IMR-90 (cell line): Measurements from ENCODE around the gene NELL1. TPM values are rescaled to one million over a fixed set of nuclear protein-coding genes. Genes with fewer than 3 reads are reported as not detected.

ENCODE experiments used
- ATAC-seq: fragments of 200-7000 bp; cut with Tn5 transposase; 2 replicates; pipeline ENCODE4 v1.9.1; 2020; ENCODE audit warnings: low read depth, mild to moderate bottlenecking, moderate library complexity
- BruUV-seq: library from RNA; stranded (reverse); fragments of 400-500 nt; replicated peaks from 2 replicates; lab custom pipeline; 2021; lab: Mats Ljungman, UMichigan
- CTCF ChIA-PET: fragments of 300-600 bp; formaldehyde crosslinking; extraction: SDS; loops from one replicate; lab custom pipeline; 2021; ENCODE audit warnings: antibody characterized with exemption; lab: Yijun Ruan, JAX
- POLR2A ChIA-PET: fragments of 300-600 bp; sonication (Branson Sonifier 250); formaldehyde crosslinking; loops from one replicate; lab custom pipeline; 2022; ENCODE audit warnings: antibody characterized with exemption; ENCODE audit not compliant: unreplicated experiment; lab: Charles Lee
- DNase-seq: peaks from one replicate; pipeline ENCODE4 v3.0.0; 2013
- H2AFZ ChIP-seq: replicated peaks from 2 replicates; pipeline ENCODE3; 2013; ENCODE audit warnings: low read length, mild to moderate bottlenecking; ENCODE audit not compliant: poor library complexity
- H2AK5ac ChIP-seq: 2 replicates; pipeline ENCODE4 v1.6.1; 2013; ENCODE audit warnings: low read depth, low read length, inconsistent platforms
- H2AK9ac ChIP-seq: replicated peaks from 2 replicates; pipeline ENCODE3; 2013; ENCODE audit warnings: mild to moderate bottlenecking, low read depth, low read length, moderate library complexity; ENCODE audit not compliant: poor library complexity
- H2BK120ac ChIP-seq: 2 replicates; pipeline ENCODE4 v1.6.1; 2013; ENCODE audit warnings: low read depth, low read length, inconsistent platforms
- H2BK15ac ChIP-seq: 3 replicates; pipeline ENCODE4 v1.6.1; 2013; ENCODE audit warnings: low read depth, low read length, inconsistent platforms
- H2BK20ac ChIP-seq: 2 replicates; pipeline ENCODE4 v1.6.1; 2013; ENCODE audit warnings: low read depth, mild to moderate bottlenecking, inconsistent platforms, low read length, moderate library complexity
- H2BK5ac ChIP-seq: 2 replicates; pipeline ENCODE4 v1.6.1; 2013; ENCODE audit warnings: mild to moderate bottlenecking, low read depth, low read length, inconsistent platforms; ENCODE audit not compliant: poor library complexity, severe bottlenecking
- H3K14ac ChIP-seq: replicated peaks from 2 replicates; pipeline ENCODE4 v1.6.1; 2013; ENCODE audit warnings: low read depth, low read length, inconsistent platforms
- H3K18ac ChIP-seq: 2 replicates; pipeline ENCODE4 v1.6.1; 2013; ENCODE audit warnings: low read depth, low read length, control low read depth
- H3K23ac ChIP-seq: 2 replicates; pipeline ENCODE4 v1.6.1; 2013; ENCODE audit warnings: low read depth, low read length, inconsistent platforms
- H3K27ac ChIP-seq: 2 replicates; pipeline ENCODE4 v1.5.1; 2013; ENCODE audit warnings: mild to moderate bottlenecking, control low read depth, low read length; ENCODE audit not compliant: insufficient read depth
- H3K27me3 ChIP-seq: 2 replicates; pipeline ENCODE4 v1.6.1; 2013; ENCODE audit warnings: low read length; ENCODE audit not compliant: control insufficient read depth, insufficient read depth
- H3K36me3 ChIP-seq: 2 replicates; pipeline ENCODE4 v1.6.1; 2013; ENCODE audit warnings: low read length, mixed read lengths; ENCODE audit not compliant: control insufficient read depth, insufficient read depth
- H3K4ac ChIP-seq: 2 replicates; pipeline ENCODE4 v1.6.1; 2013; ENCODE audit warnings: low read depth, low read length, inconsistent platforms
- H3K4me1 ChIP-seq: 2 replicates; pipeline ENCODE4 v1.6.1; 2013; ENCODE audit warnings: low read length, mixed read lengths; ENCODE audit not compliant: control insufficient read depth, insufficient read depth
- H3K4me2 ChIP-seq: 2 replicates; pipeline ENCODE4 v1.6.1; 2013; ENCODE audit warnings: low read depth, mild to moderate bottlenecking, control low read depth, low read length, moderate library complexity
- H3K4me3 ChIP-seq: 2 replicates; pipeline ENCODE4 v1.5.1; 2013; ENCODE audit warnings: low read depth, mild to moderate bottlenecking, control low read depth, low read length, moderate library complexity; ENCODE audit not compliant: insufficient read depth
- H3K56ac ChIP-seq: 2 replicates; pipeline ENCODE4 v1.6.1; 2013; ENCODE audit warnings: low read length, inconsistent platforms; ENCODE audit not compliant: insufficient read depth; ENCODE audit errors: extremely low read depth
- H3K79me1 ChIP-seq, 2 experiments: 2 replicates each; pipeline ENCODE4 v1.6.1; 2013; ENCODE audit warnings: low read length in 2 of 2, inconsistent platforms in 1 of 2, low read depth in 1 of 2
- H3K9ac ChIP-seq: 2 replicates; pipeline ENCODE4 v1.6.1; 2013; ENCODE audit warnings: low read depth, low read length, control low read depth
- H3K9me1 ChIP-seq: 2 replicates; pipeline ENCODE4 v1.6.1; 2013; ENCODE audit warnings: low read length, inconsistent platforms; ENCODE audit not compliant: insufficient read depth
- H3K9me3 ChIP-seq: 2 replicates; pipeline ENCODE4 v1.6.1; 2013; ENCODE audit warnings: low read length; ENCODE audit not compliant: control insufficient read depth, insufficient read depth
- H4K20me1 ChIP-seq: 2 replicates; pipeline ENCODE4 v1.6.1; 2013; ENCODE audit warnings: low read length, inconsistent platforms; ENCODE audit not compliant: insufficient read depth
- H4K5ac ChIP-seq: 2 replicates; pipeline ENCODE4 v1.6.1; 2013; ENCODE audit warnings: mild to moderate bottlenecking, low read depth, low read length, control low read depth
- H4K8ac ChIP-seq, 2 experiments: 2 replicates each; pipeline ENCODE4 v1.6.1; 2013; ENCODE audit warnings: low read depth in 2 of 2, low read length in 2 of 2, control low read depth in 1 of 2, inconsistent platforms in 1 of 2
- H4K91ac ChIP-seq: 2 replicates; pipeline ENCODE4 v1.6.1; 2013; ENCODE audit warnings: low read depth, low read length, inconsistent platforms; ENCODE audit not compliant: insufficient read depth
- BHLHE40 ChIP-seq: fragments of 150-350 bp; IDR thresholded peaks from 2 replicates; pipeline ENCODE4 v1.6.1; 2016; ENCODE audit warnings: mild to moderate bottlenecking, low read depth, low read length
- CEBPB ChIP-seq: IDR thresholded peaks from 2 replicates; pipeline ENCODE4 v1.6.1; 2012; ENCODE audit warnings: low read depth, low read length, improper control_type of control experiment
- CTCF ChIP-seq: conservative IDR thresholded peaks from 2 replicates; pipeline ENCODE4 v1.5.1; 2012; ENCODE audit warnings: mild to moderate bottlenecking, low read depth, low read length, improper control_type of control experiment
- ELK1 ChIP-seq: fragments of 150-350 bp; IDR thresholded peaks from 2 replicates; pipeline ENCODE4 v1.6.1; 2016; ENCODE audit warnings: low read depth, mild to moderate bottlenecking, low read length, moderate library complexity, borderline replicate concordance
- MAFK ChIP-seq: IDR thresholded peaks from 2 replicates; pipeline ENCODE4 v1.6.1; 2012; ENCODE audit warnings: low read depth, low read length, improper control_type of control experiment
- MAZ ChIP-seq: IDR thresholded peaks from 2 replicates; pipeline ENCODE4 v1.6.1; 2012; ENCODE audit warnings: low read depth, mild to moderate bottlenecking, low read length, improper control_type of control experiment, moderate library complexity, borderline replicate concordance
- RAD21 ChIP-seq: IDR thresholded peaks from 2 replicates; pipeline ENCODE4 v1.6.1; 2012; ENCODE audit warnings: low read length, improper control_type of control experiment
- RCOR1 ChIP-seq: IDR thresholded peaks from 2 replicates; pipeline ENCODE4 v1.6.1; 2012; ENCODE audit warnings: mild to moderate bottlenecking, low read length, improper control_type of control experiment; ENCODE audit not compliant: insufficient replicate concordance
- SMC3 ChIP-seq: fragments of 150-350 bp; IDR thresholded peaks from 2 replicates; pipeline ENCODE4 v1.6.1; 2016; ENCODE audit warnings: low read depth, mild to moderate bottlenecking, antibody characterized with exemption, low read length, moderate library complexity
- USF2 ChIP-seq: fragments of 150-350 bp; IDR thresholded peaks from 2 replicates; pipeline ENCODE4 v1.6.1; 2017; ENCODE audit warnings: mild to moderate bottlenecking, antibody characterized with exemption, low read length, low read depth
- dilution Hi-C: fragments of 300-500 bp; cut with HindIII; formaldehyde crosslinking; loops from one replicate; pipeline ENCODE4 v1.14.3; 2018; ENCODE audit warnings: low sequenced_read_pairs; ENCODE audit not compliant: unreplicated experiment
- in situ Hi-C: fragments of 300-500 bp; cut with MboI; formaldehyde crosslinking; loops from 3 replicates; pipeline ENCODE4 v1.14.3; 2019; ENCODE audit warnings: low sequenced_read_pairs, inconsistent platforms, mixed read lengths
- intact Hi-C: fragments of 100-400 bp; cut with micrococcal nuclease; formaldehyde crosslinking; loops from 2 replicates; pipeline ENCODE4 v1.10.0; 2022
- polyA plus RNA-seq, 3 experiments: library from polyadenylated mRNA; depleted of rRNA; stranded (reverse); fragments of >200 nt; gene quantifications; 2 replicates each; pipeline ENCODE4 v1.2.3, GENCODE V29; 2012; ENCODE audit warnings: low replicate concordance in 1 of 3
- total RNA-seq: library from RNA; depleted of rRNA; stranded (reverse); fragments of >200 nt; gene quantifications from 2 replicates; pipeline ENCODE4 v1.2.3, GENCODE V29; 2012

Gene NELL1
- total and polyA plus RNA-seq, 2 of the 4 experiments (the other 2 are of a cell fraction): not detected

DNA sequence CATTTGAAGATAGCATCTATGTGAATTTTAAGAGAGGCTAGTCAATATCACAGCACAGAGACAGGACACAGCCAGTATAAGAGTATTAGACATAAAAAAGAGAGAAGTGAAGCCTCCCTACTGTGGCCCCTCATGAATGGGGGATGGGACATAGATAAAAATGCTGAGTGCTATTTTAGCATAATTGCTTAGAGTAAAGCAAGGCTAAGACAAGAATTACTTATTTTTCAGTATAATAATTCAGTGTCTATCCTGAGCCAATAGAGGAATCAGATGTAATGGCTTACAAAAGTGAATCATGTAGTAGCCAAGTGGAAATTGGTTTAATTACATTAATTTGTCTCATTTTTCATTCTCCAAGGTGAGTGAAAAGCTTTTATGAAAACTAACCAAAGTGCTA lies 419.5 kb downstream of the NELL1 start:
- DNase-seq (no peak), ATAC-seq (no peak)
- Histone ChIP-seq H3K4me3 (no peak overlapping the region), H3K9ac (no peak overlapping the region), H4K91ac (no peak overlapping the region), H2AK5ac (no peak overlapping the region), H3K36me3 (no peaks in the 10 kb centered on the region), H2BK20ac (no peak overlapping the region), H2AK9ac (no peak overlapping the region), H3K9me1 (no peaks in the 10 kb centered on the region), H4K20me1 (no peaks in the 10 kb centered on the region), H3K9me3 (peaks cover 10% of the 10 kb centered on the region), H3K4ac (no peak overlapping the region), H3K27ac (no peak overlapping the region), H3K56ac (no peak overlapping the region), H3K14ac (no peak overlapping the region), H2BK120ac (no peak overlapping the region), H2BK15ac (no peak overlapping the region), H3K4me2 (no peak overlapping the region), H3K4me1 (no peaks in the 10 kb centered on the region), H3K79me1 (no peaks in the 10 kb centered on the region), H2BK5ac (no peak overlapping the region), H3K23ac (no peak overlapping the region), H3K27me3 (no peaks in the 10 kb centered on the region), H4K5ac (no peak overlapping the region), H4K8ac (no peak overlapping the region), H2AFZ (no peak overlapping the region), H3K18ac (no peak overlapping the region)
- dilution Hi-C loops: no loop called here
- CTCF ChIA-PET: no interaction called here
- BruUV-seq: no TSS peak
- in situ Hi-C loops: no loop called here
- TF ChIP-seq BHLHE40 (no peak), MAFK (no peak), USF2 (no peak), RCOR1 (no peak), SMC3 (no peak), ELK1 (no peak), MAZ (no peak), CTCF (no peak), RAD21 (no peak), CEBPB (no peak)
- POLR2A ChIA-PET: no interaction called here
- intact Hi-C loops: no loop called here
